Ovary (tissue), 3 donors: ENCODE data around the gene OR5B2.
"Not testable (repeated sequence)": the region's sequence is repeated elsewhere in the genome, so short reads cannot be mapped to it uniquely, and the experiment has no call there.

ENCODE experiments used
- POLR2A ChIP-seq: fragments of 450-650 bp; IDR thresholded peaks from one replicate; pipeline ENCODE4 v1.6.1; 2017; ENCODE audit warnings: antibody characterized with exemption, mild to moderate bottlenecking, moderate library complexity
- TF ChIP-seq, protein P1 (sequence below), 3 donors: fragments of 450-650 bp in 2 of 3; fragments of 200-600 bp in 1 of 3; IDR thresholded peaks; one replicate each; pipeline versions ENCODE4 v1.5.1 to v1.8.0; 2016 to 2022; ENCODE audit warnings: antibody characterized with exemption in 3 of 3, mild to moderate bottlenecking in 1 of 3
- donor health status: DM: no; HTN: no; CAD: no.

DNA sequence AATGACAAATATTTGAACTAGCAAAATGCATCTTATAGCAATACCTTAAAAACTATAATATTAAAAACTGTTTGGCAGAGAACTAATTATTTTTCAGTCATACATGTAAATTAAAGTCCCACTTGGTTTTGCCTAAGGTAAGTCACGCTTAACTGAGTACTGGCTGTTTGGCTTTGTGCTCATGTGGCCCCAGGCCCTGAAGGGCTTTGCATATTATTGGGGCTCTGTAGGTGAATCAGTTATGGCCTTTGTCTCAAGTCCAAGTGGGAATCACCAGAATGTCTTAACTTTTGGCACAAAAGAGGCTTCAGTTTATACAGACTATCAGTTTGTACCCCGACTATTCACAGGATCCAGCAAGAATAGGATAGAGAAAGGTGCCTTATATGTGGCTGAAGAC lies 28.3 kb downstream of the OR5B2 start:
- TF ChIP-seq, protein P1, sequence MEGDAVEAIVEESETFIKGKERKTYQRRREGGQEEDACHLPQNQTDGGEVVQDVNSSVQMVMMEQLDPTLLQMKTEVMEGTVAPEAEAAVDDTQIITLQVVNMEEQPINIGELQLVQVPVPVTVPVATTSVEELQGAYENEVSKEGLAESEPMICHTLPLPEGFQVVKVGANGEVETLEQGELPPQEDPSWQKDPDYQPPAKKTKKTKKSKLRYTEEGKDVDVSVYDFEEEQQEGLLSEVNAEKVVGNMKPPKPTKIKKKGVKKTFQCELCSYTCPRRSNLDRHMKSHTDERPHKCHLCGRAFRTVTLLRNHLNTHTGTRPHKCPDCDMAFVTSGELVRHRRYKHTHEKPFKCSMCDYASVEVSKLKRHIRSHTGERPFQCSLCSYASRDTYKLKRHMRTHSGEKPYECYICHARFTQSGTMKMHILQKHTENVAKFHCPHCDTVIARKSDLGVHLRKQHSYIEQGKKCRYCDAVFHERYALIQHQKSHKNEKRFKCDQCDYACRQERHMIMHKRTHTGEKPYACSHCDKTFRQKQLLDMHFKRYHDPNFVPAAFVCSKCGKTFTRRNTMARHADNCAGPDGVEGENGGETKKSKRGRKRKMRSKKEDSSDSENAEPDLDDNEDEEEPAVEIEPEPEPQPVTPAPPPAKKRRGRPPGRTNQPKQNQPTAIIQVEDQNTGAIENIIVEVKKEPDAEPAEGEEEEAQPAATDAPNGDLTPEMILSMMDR (IDR thresholded peaks at IDR 0.05) = not testable (repeated sequence)
- TF ChIP-seq POLR2A = not testable (repeated sequence)
